ENCODE measurements around the gene NEK4.

The NEK4 gene

DNA sequence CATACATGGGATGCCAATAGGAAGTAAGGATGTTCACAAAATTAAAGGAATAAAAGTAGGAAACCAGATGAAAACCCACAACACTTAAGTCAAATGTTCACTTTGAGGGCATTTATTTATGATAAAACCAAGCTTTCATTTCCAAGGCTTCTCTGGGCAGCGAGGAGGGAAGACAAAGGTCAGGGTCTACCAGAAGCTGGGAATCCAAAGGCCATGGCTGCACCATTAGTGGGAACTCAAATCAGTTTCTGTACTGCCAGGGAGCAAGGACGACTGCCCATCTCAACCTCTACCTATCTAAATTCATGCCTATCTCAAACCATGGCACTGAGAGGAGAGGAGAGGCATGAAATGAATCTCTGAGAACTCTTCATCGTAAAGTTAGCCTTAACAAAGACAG, 107.6 kb downstream of the NEK4 start:
- no peak for DNase-seq (ENCODE audit: low spot score)

GRCh38 chr3:52660046-52660445, 110.7 kb downstream of the NEK4 start:
- no peak for DNase-seq (ENCODE audit: low spot score)

All from putamen (tissue), 1 donor.